ENCODE data around the gene AKAP13.

Gene AKAP13

DNA sequence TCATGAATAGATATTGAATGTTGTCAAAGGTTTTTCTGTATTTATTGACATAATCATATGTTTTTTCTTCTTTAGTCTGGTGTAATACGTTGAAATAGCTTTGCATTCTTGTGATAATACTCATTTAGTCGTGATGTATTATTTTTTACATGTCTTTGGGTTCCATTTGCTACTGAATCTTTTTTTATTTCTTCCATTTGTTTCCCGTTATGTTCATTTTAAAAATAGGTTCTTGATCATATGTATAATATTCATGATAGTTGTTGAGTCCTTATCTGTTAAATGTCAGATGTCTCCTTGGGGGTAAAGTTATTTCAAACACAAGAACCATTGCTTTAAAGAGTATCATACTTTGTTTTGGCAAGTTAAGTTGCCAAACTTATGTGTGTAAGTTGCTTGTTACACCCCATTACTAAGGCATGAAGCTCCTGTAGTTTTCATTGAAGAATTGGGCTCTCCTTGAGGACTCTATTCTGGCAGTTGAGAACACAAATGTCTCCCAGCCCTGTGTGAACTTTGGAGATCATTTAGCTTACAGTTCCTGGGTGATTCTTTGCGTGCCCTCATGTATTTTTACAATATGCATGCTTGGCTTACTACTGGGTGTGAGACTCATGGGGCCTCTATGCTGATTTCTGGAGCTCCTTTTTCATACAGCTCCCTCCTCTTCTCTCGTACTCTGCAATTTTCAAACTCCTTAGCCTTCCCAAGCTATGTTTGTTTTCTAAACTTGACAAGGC is 8.3 kb downstream of the AKAP13 start:
- DNase-seq (ENCODE audit: low read depth) = no peak

DNA sequence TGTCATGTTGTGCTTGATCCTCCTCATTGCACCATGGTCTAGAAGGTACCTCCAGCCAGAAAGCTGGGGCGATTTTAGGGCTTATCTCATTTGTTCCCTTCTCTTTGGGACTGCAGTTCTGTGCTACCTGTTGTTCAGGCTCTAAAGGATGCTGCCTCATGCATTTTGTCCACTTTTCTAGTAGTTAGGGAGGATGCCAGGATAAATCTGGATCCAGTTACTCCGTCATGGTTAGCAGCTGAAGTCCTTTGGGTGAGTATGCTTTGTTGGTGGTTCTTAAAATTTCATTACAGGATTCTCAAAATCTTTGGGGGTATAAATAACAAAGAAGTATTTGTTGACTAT is 8.9 kb downstream of the AKAP13 start:
- DNase-seq (ENCODE audit: low read depth) = no peak

DNA sequence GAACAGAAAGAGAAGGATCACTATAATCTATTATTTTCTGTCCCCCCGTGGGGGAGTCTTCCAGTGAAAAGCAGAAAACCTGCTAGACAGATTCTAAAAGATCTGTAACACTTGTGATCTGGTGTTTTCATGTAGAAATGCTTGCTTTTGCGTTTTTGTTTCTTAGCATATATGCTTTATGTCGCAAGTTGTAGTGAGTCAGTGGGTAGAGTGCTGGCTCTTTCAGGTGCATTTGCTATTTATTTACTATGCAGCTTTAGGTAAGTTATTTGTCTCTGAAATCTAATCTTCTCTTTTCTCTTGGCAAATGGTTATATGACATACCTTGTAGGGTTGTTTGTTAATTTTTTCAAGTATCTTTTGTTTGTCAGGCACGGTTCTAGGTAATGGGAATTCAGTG is 9.4 kb downstream of the AKAP13 start:
- DNase-seq (ENCODE audit: low read depth) = no peak

DNA sequence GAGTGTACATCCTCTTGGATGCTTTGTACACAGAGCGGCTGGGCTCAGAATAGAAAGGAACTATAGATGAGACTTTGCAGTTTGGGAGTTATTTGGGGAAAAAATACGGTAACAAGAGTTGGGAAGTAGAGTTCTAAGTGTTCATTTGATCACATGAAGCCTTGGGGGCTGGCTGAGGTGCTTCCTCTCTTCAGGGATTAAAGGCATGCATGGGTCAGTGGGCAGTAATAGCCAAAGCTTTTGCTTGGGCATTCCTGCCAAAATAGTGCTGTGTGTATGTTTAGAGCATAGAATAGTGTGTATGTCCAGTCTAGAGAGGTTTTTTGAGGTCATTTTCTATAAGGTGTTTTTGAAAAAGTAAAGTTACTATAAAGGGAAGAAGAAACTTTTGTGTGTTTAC is 12.8 kb downstream of the AKAP13 start:
- DNase-seq (ENCODE audit: low read depth) = no peak

DNA sequence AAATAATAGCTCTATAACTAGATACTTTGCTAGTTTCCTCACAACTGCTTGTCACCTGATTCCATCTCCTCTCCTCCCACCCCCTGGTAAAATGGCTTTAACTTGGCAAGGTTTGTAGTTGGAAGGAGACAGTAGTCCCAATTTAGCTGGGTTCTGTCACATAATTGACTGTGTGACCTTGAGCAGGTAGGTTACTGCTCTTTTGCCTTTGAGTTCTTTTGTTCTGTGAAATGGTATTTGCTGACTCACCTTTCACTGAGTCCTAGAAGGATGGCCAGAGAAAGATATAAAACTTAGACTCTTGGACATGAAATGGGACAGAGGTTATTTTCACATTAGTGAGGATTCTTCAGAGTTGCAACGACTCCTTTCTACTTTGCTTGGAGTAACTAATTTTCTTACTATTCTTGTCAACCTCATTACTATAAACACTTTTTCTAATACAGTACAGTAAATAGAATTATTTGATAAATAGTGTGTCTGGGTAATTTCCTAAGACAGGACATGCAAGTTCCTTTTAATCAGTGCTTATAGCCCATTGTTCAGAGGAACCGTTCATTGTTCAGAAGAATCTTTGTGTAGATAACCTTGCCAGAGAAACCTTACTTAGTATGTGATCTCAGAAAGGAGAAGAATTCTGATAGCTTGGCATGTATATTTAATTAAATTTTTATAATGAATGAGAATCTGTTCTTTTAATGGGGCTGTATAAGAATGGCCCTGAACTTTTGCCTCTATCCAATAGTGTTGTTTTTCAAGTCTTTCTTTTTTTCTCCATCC is 14.3 kb downstream of the AKAP13 start:
- DNase-seq (ENCODE audit: low read depth) = no peak

DNA sequence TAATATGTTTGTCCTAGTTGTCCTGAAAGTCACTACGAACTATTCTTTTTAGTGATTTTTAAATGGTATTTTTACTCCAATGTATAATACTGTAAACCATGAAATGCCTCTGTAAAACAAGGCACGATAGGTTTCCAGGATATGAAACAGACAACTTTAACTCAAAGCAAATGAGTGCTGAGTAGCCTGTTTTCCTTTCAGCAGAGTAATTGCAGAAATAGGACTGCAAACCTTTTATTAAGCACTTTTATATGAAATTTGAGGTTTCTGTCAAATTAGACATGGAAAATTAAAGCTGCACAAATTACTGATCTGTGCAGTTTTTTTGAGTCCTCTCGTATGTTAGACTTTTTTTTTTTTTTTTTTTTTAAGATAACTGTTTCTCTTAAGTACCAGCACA is 16.2 kb downstream of the AKAP13 start:
- DNase-seq (ENCODE audit: low read depth) = no peak

DNA sequence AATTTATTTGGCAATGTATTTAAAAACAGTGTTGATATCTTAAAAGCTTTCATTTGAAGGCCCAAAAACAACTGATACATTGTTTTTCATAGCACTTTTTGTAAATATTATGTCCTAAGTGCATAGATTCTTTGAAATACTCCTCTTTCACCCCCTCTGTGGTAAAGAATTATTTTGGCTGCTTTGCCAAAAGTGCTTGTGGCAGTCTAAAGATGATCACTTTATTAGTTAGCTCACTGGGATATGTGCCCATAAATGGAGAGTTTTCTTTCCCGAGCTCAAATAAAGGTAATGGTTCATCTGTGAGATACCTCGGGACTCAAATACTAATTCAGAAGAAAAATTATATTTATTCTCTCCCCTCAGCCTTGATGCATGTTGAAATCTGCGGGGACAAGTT is 16.7 kb downstream of the AKAP13 start:
- DNase-seq (ENCODE audit: low read depth) = no peak

DNA sequence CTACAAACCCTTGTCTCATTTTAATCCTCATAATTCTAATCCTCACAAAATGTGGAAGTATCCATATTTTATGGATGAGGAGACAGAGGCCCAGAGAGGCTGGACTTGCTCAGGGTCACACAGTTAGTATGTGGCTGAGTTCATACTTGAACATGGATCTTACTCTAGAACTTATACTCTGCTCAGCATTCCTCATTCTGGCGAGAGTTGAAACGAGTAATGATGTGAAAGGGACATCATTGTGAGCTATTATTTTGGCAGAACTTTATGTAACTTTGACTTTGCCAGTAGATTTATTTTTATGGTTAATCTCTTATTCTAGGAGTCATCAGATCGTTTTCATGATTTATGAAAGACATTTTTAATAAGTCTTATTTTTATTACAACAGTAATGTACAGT is 17.5 kb downstream of the AKAP13 start:
- no peak for DNase-seq (ENCODE audit: low read depth)

DNA sequence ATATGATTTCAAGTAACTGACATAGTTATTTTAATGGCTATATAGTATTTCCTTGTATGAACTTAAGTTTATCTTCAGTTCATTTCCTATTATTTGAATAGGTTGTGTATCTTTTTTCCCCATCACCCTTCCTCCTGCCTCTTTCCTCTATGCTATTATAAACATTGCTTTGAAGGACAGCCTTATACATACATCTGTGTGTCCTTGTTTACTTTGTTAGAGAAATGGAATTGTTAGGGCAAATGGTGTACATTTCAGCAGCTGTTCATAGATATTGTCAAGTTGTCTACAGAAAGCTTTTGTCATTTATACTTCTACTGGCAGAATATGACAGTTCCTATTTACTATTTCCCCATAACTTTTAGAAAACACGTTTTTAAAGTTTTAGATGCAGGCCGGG is 18.4 kb downstream of the AKAP13 start:
- DNase-seq (ENCODE audit: low read depth) = no peak

DNA sequence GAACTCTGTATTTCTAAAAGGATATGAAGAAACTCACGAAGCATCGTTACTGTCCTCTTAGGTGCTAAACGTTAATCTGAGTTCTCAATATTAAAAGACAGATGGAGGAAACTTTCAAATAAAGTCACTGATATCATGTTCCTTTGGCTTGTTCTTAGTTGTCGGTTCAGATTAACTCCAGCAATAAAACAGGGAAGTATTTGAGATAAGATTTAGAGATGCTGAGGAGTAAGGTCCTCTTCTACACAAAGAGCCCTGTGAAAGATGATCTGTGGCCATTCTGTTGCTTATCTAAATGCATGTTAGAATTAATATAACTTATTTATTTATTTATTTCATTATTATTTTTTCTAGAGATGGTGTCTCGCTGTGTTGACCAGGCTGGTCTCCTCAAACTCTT is 19.2 kb downstream of the AKAP13 start:
- DNase-seq (ENCODE audit: low read depth) = no peak

DNA sequence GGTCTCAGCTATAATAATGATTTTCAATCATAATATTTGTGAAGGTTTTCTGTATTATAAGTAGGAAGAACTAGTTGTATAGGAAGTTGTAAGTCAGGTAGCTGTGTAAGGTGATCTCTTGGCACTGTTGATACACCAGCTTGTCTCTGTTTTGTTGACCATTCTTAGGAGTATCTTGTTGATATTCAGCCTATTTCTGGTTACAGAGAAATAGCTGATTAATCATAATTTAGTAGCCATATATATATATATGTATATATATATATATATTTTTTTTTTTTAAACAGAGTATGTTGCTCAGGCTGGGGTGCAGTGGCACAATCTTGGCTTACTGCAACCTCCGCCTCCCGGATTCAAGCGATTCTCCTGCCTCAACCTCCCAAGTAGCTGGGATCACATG is 20.2 kb downstream of the AKAP13 start:
- no peak for DNase-seq (ENCODE audit: low read depth)

DNA sequence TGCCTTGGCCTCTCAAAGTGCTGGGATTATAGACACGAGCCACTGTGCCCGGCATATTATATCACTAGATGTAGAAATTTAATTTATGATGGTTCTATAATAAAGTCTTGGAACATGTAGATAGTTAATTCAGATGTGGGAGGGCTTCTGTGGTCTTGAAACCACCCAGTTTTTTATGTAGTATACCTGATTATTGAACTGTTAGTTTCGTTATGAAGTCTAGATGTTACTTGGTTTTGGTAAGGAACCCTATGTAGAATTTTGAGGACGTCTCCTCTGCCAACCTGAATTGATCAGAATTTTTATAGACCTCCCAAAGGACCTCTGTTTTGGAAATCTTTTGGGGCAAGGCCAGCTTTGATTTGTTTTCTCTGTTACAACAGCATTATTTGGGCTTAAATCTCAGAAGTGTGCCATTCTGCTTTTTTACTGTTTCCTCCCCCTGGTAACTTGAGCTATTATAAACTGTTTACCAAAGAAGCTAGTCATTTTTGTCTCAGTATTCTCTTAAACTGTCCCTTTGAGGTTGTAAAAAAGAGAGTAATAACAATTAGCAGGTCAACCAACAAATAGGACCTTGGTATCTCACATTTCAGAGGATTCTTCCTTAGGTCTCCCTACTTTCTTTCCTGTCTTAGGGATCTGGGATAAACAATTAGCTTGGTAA is 20.8 kb downstream of the AKAP13 start:
- no peak for DNase-seq (ENCODE audit: low read depth)

DNA sequence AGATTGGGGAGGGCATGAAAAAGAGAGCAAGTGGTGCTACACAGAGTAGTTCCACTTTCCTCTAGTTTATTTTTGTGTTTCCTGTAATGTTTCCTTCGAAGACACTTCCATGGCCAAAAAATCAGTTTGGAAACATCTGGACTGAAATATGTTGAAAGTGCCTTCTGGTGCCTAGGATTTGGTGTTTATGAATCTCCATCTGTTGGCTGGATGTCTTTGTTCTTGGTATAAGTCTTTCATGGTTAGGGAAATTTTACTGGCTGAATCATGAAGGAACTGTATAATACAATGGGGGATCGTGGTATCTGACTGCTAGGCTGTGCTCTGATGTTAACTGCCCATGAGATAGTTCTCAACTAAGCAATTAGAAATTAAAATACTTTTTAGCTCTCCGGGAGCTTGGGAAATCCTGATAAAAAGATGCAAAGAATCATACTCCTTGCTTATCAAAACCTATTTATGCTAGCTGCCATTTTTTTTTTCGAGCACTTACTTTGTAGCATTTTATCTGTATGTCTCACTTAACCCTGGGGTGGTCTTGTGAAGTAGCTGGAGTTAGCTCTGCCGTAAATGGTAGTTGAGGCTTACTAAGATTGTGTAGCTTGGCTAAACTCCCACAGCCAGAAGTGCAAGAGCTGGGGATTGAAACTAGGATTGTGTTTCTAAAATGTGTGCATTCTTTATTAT is 21.9 kb downstream of the AKAP13 start:
- no peak for DNase-seq (ENCODE audit: low read depth)

DNA sequence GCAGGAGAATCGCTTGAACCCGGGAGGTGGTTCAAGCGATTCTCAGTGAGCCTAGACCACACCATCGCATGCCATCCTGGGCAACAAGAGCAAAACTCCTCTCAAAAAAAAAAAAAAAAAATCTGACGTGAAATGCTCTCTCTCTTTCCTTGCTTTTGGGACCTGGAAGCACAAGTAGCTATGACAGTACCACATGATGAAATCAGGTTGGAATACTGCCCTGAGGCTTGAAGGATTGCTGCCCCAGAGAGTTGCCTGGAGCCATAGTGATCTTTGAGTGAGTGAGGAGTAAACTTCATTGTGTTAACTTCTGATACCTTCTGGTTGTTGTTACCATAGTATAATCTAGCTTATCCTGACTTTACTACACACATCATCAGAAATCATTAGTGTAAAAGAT is 23.3 kb downstream of the AKAP13 start:
- no peak for DNase-seq (ENCODE audit: low read depth)

DNA sequence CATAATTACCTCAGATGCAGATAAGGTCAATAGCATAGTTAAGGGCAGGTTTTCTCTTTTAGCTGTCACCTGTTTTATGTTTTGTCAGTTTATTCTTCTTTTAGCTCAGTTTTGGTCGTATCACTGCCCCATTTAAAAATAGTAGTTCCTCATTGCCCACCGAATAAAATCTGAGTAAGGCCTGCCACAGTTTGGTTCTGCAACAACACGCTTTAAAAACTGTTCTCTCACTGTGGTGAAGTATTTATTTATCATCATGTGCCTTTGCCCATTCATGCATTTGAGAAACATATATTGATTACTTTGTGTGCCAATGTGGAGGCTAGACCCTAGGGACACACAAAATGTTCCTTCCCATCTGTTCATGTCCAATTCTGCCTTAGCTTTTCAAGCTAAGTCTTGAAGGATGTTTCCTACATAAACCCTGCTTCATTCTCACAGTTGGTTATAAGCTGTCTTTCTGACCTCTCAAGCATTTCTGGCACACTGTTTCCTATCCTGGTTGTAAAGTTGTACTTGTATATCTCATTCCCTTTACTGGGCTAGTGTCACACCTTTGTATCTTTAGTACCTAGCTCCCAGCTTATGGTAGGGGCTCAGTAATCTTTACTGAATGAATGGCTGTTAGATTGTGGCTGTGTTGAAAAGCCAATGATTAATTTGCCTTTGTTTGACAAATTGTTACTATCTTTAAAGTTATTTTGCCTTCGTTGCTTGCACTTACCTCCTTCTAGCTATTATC is 23.9 kb downstream of the AKAP13 start:
- no peak for DNase-seq (ENCODE audit: low read depth)

DNA sequence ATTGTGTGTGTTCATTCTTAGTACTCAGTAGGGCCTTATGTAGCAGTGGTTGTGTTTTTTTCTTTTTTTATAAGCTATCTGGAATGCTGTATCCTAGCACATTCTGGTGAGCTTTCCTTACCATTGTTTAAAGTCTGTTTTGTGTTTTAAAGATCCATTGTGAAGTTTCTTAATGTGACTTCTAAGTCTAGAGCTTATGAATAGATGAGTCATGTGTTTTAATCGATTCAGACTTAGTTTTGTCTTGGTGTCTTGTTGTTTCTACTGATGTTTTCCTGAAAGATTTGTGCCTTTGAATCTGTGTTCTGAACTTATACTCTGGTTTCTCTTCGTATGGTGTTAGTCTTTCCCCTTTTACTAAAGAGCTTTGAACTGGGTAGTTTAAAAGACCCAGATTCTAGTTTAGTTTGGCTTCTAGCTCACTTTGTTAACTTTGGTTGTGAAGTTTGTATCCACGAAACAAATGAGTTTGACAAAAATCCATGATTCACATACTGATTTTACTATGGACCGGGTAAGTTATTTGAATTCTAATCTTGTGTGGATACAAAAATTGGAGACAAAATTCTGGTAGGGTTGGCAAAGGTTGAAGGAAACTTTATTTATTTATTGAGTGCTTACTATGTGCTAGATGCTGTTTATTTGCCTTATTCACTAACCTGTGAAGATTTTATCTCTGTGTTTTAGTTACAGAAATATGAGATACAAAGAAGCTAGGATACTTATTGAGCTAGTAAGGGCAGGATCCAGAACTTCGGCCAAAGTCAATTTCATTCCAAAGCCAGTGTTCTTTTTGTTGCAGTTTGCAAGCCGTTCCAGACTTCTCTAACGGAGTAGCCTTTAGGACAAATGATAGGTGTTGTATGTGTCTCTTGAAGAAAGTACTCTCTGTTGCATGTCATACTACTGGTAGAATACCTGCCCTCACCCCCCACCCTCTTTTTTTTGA is 24.8 kb downstream of the AKAP13 start:
- DNase-seq (ENCODE audit: low read depth) = no peak

DNA sequence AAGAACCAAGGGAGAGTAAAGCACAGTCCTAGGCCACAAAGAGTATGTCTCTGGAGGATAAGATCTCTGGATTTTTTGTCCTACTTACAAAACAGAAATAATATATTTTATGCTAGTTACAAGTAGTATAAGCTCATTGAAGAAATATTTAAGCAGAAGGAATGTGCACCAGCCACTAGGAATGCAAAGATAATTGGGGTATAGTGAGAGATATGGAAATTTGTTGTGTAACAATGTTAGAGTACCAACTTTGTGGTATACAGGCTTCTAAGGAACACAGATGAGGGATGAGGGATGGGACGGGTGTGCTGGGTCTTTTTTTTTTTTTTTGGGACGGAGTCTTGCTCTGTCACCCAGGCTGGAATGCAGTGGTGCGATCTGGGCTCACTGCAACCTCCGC is 26.5 kb downstream of the AKAP13 start:
- no peak for DNase-seq (ENCODE audit: low read depth)

DNA sequence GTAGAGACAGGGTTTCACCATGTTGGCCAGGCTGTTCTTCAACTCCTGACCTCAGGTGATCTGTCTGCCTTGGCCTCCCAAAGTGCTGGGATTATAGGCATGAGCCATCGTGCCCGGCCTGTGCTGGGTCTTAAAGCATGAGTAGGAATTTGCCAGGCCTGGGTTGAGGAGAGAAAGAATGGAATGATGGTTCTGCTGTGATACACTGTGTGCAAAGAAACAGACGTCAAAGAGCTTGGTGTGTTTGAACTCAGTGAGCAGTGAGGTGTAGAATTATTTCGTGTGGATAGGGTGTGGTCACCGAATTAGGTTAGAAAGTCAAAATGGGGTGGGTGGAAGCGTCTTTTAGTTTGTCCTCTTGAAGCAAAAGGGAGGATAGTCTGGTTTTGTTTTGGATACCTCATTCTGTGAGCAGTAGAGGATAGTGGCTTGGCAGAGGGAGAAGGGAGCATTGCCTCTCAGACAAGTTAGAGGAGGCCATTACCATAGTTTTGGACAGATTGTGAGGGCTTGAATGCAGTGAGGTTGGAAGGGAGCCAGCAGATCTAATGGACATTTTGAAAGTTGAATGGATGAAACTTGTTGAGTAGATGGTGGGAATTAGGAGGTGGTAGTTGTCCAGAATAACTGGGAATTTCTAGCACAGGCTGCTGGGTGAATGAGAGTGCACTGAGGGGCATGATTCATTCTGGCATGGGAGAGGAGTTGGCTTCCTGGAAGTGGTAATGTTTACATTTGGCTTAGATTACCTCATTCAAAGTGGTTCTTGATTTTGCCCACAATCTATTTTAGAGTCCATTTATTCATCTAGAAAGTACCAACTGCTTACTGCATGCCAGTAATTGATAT is 27.2 kb downstream of the AKAP13 start:
- DNase-seq (ENCODE audit: low read depth) = no peak

DNA sequence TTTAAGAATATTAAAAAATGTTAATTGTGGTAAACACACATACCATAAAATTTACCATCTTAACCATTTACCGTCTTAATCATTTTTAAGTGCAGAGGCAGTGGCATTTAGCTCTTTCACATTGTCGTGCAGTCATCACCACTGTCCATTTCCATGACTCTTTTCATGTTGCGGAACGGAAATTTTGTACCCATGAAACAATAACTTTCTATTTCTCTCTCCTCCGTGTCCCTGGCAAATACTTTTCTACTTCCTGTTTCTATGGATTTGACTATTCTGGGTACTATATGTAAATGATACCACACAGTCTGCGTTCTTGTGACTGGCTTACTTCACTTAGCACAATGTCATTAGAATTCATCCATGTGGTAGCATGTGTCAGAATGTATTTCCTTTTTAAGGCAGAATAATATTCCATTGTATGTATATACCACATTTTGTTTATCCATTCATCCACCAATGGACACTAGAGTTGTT is 27.9 kb downstream of the AKAP13 start:
- no peak for DNase-seq (ENCODE audit: low read depth)

DNA sequence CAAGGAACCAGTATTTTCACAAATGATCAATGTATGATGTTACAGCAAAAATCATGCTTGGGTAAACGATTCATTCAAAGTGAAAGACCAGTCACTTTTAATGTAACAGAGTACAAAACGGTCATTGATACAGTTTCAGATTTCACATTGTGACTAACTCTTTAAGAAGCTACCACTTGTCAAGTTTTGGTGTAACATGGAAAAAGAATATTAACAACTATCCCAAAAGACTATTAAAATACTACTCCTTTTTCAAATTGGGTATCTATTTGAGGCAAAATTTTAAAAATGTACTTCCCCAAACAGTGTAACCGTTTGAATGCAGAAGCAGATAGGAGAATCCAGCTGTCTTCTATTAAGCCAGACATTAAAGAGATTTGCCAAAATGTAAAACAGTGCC is 31.7 kb downstream of the AKAP13 start:
- DNase-seq (ENCODE audit: low read depth) = no peak
